Epithelial cell of proximal tubule (primary cell): ENCODE data around the gene DDHD1. TPM values are rescaled to one million over a fixed set of nuclear protein-coding genes. Genes with fewer than 3 reads are reported as not detected.

Experiments
- DNase-seq: peaks from one replicate; pipeline ENCODE4 v3.0.0-alpha.2; 2011; ENCODE audit warnings: low read depth
- H3K4me3 ChIP-seq: 2 replicates; pipeline ENCODE4 v1.5.1; 2011; ENCODE audit warnings: low read depth, mild to moderate bottlenecking, low read length
- CTCF ChIP-seq: conservative IDR thresholded peaks from 2 replicates; pipeline ENCODE4 v1.5.1; 2012; ENCODE audit warnings: low read depth, mild to moderate bottlenecking, low read length
- total RNA-seq: library from RNA; depleted of rRNA; stranded (reverse); fragments of >200 nt; gene quantifications from 2 replicates; pipeline ENCODE4 v1.2.3, GENCODE V29; 2015

The DDHD1 gene
- total RNA-seq, 1 donor from 2014 or later = 4.1 TPM

GRCh38 chr14:53055003-53055402 is 98.1 kb downstream of the DDHD1 start:
- no peak for DNase-seq
- TF ChIP-seq CTCF = peak; percentile 79
- H3K4me3 ChIP-seq = no peak overlapping the region

GRCh38 chr14:53054457-53054856 is 98.7 kb downstream of the DDHD1 start:
- no peak overlapping the region for H3K4me3 ChIP-seq
- no peak for TF ChIP-seq CTCF
- no peak for DNase-seq

GRCh38 chr14:53048631-53049030 is 104.5 kb downstream of the DDHD1 start:
- H3K4me3 ChIP-seq = no peak overlapping the region
- no peak for TF ChIP-seq CTCF
- DNase-seq = no peak

- TF ChIP-seq CTCF = no peak
- H3K4me3 ChIP-seq = no peak overlapping the region
- DNase-seq = no peak
Observed at GRCh38 chr14:53047307-53048069, 105.6 kb downstream of the DDHD1 start.

GRCh38 chr14:53044486-53044885 is 108.6 kb downstream of the DDHD1 start:
- TF ChIP-seq CTCF = no peak
- no peak for DNase-seq
- H3K4me3 ChIP-seq = no peak overlapping the region

- H3K4me3 ChIP-seq = no peak overlapping the region
- TF ChIP-seq CTCF = no peak
- no peak for DNase-seq
Observed at GRCh38 chr14:53043027-53043581, 110.0 kb downstream of the DDHD1 start.

GRCh38 chr14:53042480-53042879 is 110.6 kb downstream of the DDHD1 start:
- no peak overlapping the region for H3K4me3 ChIP-seq
- TF ChIP-seq CTCF = no peak
- no peak for DNase-seq
